Measurements from ENCODE around the gene KLF13.

Gene KLF13

DNA sequence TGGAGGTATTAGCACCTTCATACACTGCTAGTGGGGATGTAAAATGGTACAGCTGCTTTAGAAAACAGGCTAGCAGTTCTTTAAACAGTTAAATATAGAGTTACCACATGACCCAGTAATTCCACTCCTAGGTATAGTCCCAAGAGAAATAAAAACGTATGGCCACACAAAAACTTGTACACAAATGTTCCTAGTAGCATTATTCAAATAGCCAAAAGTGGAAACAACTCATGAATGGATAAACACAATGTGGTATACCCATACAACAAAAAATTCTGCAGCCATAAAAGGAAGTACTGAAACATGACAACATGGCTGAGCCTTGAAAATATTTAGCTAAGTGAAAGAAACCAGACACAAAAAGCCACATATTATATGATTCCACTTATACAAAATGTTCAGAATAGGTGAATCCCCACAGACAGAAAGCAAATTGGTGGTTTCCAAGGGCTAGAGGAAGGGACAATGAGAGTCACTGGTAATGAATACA is 40.8 kb upstream of the KLF13 start:
- H2AK5ac ChIP-seq (ENCODE audit: low read length): no peak overlapping the region
- DNase-seq: no peak
- no CpG with 5 or more reads among the region's 1 CpG for WGBS (ENCODE audit: extremely low coverage, insufficient coverage, insufficient read length)
- H4K91ac ChIP-seq (ENCODE audit: low read depth, low read length): no peak overlapping the region
- no peak overlapping the region for H3K23ac ChIP-seq (ENCODE audit: low read length)
- H3K4me2 ChIP-seq (ENCODE audit: low read length): no peak overlapping the region
- H4K8ac ChIP-seq (ENCODE audit: low read depth, low read length): no peak overlapping the region
- no peak overlapping the region for H2BK5ac ChIP-seq (ENCODE audit: low read depth, low read length, poor library complexity)
- no peaks in the 10 kb centered on the region for H3K36me3 ChIP-seq (ENCODE audit: control insufficient read depth in 1 of 2, insufficient read depth in 2 of 2, low read length in 2 of 2)
- no peaks in the 10 kb centered on the region for H3K27me3 ChIP-seq (ENCODE audit: insufficient read depth, low read length)
- H3K18ac ChIP-seq (ENCODE audit: low read length): no peak overlapping the region
- H2BK120ac ChIP-seq (ENCODE audit: insufficient read depth, low read length, poor library complexity): no peak overlapping the region
- no peak overlapping the region for H3K27ac ChIP-seq (ENCODE audit: low read depth, low read length)
- H2AFZ ChIP-seq (ENCODE audit: insufficient read depth, low read length, poor library complexity): no peak overlapping the region
- no peak overlapping the region for H2BK12ac ChIP-seq (ENCODE audit: low read length)
- H3K4ac ChIP-seq (ENCODE audit: low read depth, low read length): no peak overlapping the region
- H3K4me3 ChIP-seq (ENCODE audit: low read depth, low read length): no peak overlapping the region
- H3K79me1 ChIP-seq (ENCODE audit: low read length): no peaks in the 10 kb centered on the region
- H3K4me1 ChIP-seq (ENCODE audit: control insufficient read depth in 1 of 2, insufficient read depth in 2 of 2, low read length in 2 of 2): no peaks in the 10 kb centered on the region
- H3K9ac ChIP-seq (ENCODE audit: low read length): no peak overlapping the region
- no peaks in the 10 kb centered on the region for H3K79me2 ChIP-seq (ENCODE audit: control insufficient read depth, insufficient read depth, low read length, poor library complexity)
- H4K12ac ChIP-seq (ENCODE audit: low read depth, low read length): no peak overlapping the region
- no peaks in the 10 kb centered on the region for H3K9me3 ChIP-seq (ENCODE audit: insufficient read depth, low read depth, low read length)
- no peak overlapping the region for H3K14ac ChIP-seq (ENCODE audit: low read length)

DNA sequence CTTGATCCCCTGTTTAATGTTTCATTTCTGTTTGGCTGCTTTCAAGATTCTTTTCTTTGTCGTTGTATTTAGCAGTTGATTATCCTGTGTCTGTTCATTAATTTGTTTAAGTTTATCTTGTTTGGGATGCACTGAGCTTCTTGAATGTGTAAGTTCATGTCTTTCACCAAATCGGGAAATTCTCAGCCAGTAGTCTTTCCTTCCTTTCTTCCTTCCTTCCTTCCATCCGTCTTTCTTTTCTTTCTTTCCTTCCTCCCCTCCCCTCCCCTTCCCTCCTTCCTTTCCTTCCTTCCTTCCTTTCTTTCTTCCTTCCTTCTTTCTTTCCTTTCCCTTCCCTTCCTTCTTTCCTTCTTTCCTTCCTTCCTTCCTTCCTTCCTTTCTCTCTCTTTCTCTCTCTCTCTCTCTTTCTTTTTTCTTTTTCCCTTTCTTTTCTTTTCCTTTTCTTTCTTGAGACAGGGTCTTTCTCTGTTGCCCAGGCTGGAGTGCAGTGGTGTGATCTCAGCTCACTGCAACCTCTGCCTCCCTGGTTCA is 35.5 kb upstream of the KLF13 start:
- Histone ChIP-seq H3K79me2 (ENCODE audit: control insufficient read depth, insufficient read depth, low read length, poor library complexity) (no peaks in the 10 kb centered on the region), H3K79me1 (ENCODE audit: low read length) (no peaks in the 10 kb centered on the region), H3K27me3 (ENCODE audit: insufficient read depth, low read length) (no peaks in the 10 kb centered on the region), H3K14ac (ENCODE audit: low read length) (no peak overlapping the region), H4K8ac (ENCODE audit: low read depth, low read length) (no peak overlapping the region), H4K12ac (ENCODE audit: low read depth, low read length) (no peak overlapping the region), H2BK5ac (ENCODE audit: low read depth, low read length, poor library complexity) (no peak overlapping the region), H3K9ac (ENCODE audit: low read length) (no peak overlapping the region), H4K91ac (ENCODE audit: low read depth, low read length) (no peak overlapping the region), H2AFZ (ENCODE audit: insufficient read depth, low read length, poor library complexity) (no peak overlapping the region), H2BK12ac (ENCODE audit: low read length) (no peak overlapping the region), H3K4me1 (ENCODE audit: control insufficient read depth in 1 of 2, insufficient read depth in 2 of 2, low read length in 2 of 2) (no peaks in the 10 kb centered on the region), H3K23ac (ENCODE audit: low read length) (no peak overlapping the region), H3K4ac (ENCODE audit: low read depth, low read length) (no peak overlapping the region), H2AK5ac (ENCODE audit: low read length) (no peak overlapping the region), H3K9me3 (ENCODE audit: insufficient read depth, low read depth, low read length) (no peaks in the 10 kb centered on the region), H2BK120ac (ENCODE audit: insufficient read depth, low read length, poor library complexity) (no peak overlapping the region), H3K18ac (ENCODE audit: low read length) (no peak overlapping the region), H3K27ac (ENCODE audit: low read depth, low read length) (no peak overlapping the region), H3K4me3 (ENCODE audit: low read depth, low read length) (no peak overlapping the region), H3K4me2 (ENCODE audit: low read length) (no peak overlapping the region), H3K36me3 (ENCODE audit: control insufficient read depth in 1 of 2, insufficient read depth in 2 of 2, low read length in 2 of 2) (no peaks in the 10 kb centered on the region)
- WGBS (ENCODE audit: extremely low coverage, insufficient coverage, insufficient read length): no CpG with 5 or more reads among the region's 3 CpGs
- DNase-seq: no peak

DNA sequence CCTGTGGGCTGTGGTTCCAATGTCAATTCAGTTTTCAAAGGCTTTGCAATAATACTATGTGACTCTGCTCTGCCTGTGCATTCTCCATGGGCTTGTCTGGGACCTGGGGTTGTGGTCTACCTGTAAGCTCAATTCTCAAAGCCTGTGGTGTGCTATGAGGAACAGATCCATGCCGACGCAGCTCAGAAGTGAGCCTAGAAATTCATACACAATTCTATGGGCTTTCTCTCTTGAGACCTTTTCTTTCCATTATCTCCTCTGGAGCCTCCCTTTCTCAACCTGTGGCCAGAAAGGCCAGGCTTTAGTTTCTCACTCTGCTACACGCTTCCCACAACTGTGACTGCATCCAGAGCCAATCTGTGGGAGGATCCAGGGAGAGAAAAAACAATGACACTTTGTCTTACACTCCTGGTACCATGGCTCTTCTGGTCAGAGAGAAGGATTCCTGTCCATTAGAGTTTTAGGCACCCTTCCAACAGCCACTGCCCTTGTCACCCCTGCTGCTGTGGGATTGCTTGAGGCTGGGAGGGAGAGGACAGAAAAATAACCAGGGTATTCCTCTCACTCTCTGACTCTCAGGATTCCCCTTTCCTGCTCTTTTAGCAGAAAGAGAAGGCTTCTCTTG is 34.1 kb upstream of the KLF13 start:
- no peaks in the 10 kb centered on the region for H3K4me1 ChIP-seq (ENCODE audit: control insufficient read depth in 1 of 2, insufficient read depth in 2 of 2, low read length in 2 of 2)
- no peak overlapping the region for H4K8ac ChIP-seq (ENCODE audit: low read depth, low read length)
- H4K12ac ChIP-seq (ENCODE audit: low read depth, low read length): no peak overlapping the region
- no peak overlapping the region for H3K4me3 ChIP-seq (ENCODE audit: low read depth, low read length)
- H3K36me3 ChIP-seq (ENCODE audit: control insufficient read depth in 1 of 2, insufficient read depth in 2 of 2, low read length in 2 of 2): no peaks in the 10 kb centered on the region
- no peak overlapping the region for H4K91ac ChIP-seq (ENCODE audit: low read depth, low read length)
- H2AK5ac ChIP-seq (ENCODE audit: low read length): no peak overlapping the region
- DNase-seq: no peak
- no peaks in the 10 kb centered on the region for H3K27me3 ChIP-seq (ENCODE audit: insufficient read depth, low read length)
- no peak overlapping the region for H2BK5ac ChIP-seq (ENCODE audit: low read depth, low read length, poor library complexity)
- H3K27ac ChIP-seq (ENCODE audit: low read depth, low read length): no peak overlapping the region
- no peak overlapping the region for H3K14ac ChIP-seq (ENCODE audit: low read length)
- no peak overlapping the region for H3K18ac ChIP-seq (ENCODE audit: low read length)
- no peaks in the 10 kb centered on the region for H3K79me1 ChIP-seq (ENCODE audit: low read length)
- no peaks in the 10 kb centered on the region for H3K79me2 ChIP-seq (ENCODE audit: control insufficient read depth, insufficient read depth, low read length, poor library complexity)
- H2BK12ac ChIP-seq (ENCODE audit: low read length): no peak overlapping the region
- peaks cover 2% of the 10 kb centered on the region for H3K9me3 ChIP-seq (ENCODE audit: insufficient read depth, low read depth, low read length)
- no peak overlapping the region for H2BK120ac ChIP-seq (ENCODE audit: insufficient read depth, low read length, poor library complexity)
- WGBS (ENCODE audit: extremely low coverage, insufficient coverage, insufficient read length): no CpG with 5 or more reads among the region's 3 CpGs
- H3K9ac ChIP-seq (ENCODE audit: low read length): no peak overlapping the region
- H3K23ac ChIP-seq (ENCODE audit: low read length): no peak overlapping the region
- H2AFZ ChIP-seq (ENCODE audit: insufficient read depth, low read length, poor library complexity): no peak overlapping the region
- H3K4ac ChIP-seq (ENCODE audit: low read depth, low read length): no peak overlapping the region
- H3K4me2 ChIP-seq (ENCODE audit: low read length): no peak overlapping the region

DNA sequence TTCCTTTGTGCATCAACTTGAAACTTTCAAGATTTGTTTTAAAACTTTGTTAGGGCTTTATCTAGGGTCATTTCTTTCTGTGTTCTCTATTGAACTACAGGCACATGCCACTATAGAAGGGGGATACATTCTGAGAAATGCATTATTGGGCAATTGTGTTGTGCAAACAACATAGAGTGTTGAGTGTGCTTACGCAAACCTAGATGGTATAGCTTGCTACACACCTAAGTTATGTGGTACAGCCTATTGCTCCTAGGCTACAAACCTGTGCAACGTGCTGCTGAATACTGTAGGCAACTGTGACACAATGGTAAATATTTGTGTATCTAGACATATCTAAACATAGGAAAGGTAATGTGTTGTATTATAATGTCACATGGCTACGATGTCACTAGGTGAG is 33.0 kb upstream of the KLF13 start:
- no peaks in the 10 kb centered on the region for H3K4me1 ChIP-seq (ENCODE audit: control insufficient read depth in 1 of 2, insufficient read depth in 2 of 2, low read length in 2 of 2)
- no peak overlapping the region for H3K4me3 ChIP-seq (ENCODE audit: low read depth, low read length)
- H2BK12ac ChIP-seq (ENCODE audit: low read length): no peak overlapping the region
- WGBS (ENCODE audit: extremely low coverage, insufficient coverage, insufficient read length): no CpG with 5 or more reads among the region's 3 CpGs
- no peak overlapping the region for H4K12ac ChIP-seq (ENCODE audit: low read depth, low read length)
- no peak overlapping the region for H2AK5ac ChIP-seq (ENCODE audit: low read length)
- H3K18ac ChIP-seq (ENCODE audit: low read length): no peak overlapping the region
- no peaks in the 10 kb centered on the region for H3K79me1 ChIP-seq (ENCODE audit: low read length)
- no peak overlapping the region for H3K27ac ChIP-seq (ENCODE audit: low read depth, low read length)
- no peak overlapping the region for H4K91ac ChIP-seq (ENCODE audit: low read depth, low read length)
- no peak overlapping the region for H2AFZ ChIP-seq (ENCODE audit: insufficient read depth, low read length, poor library complexity)
- no peak overlapping the region for H4K8ac ChIP-seq (ENCODE audit: low read depth, low read length)
- peak in 1 of 2 donors; percentile 39 for DNase-seq
- H3K27me3 ChIP-seq (ENCODE audit: insufficient read depth, low read length): no peaks in the 10 kb centered on the region
- no peak overlapping the region for H3K9ac ChIP-seq (ENCODE audit: low read length)
- no peak overlapping the region for H2BK120ac ChIP-seq (ENCODE audit: insufficient read depth, low read length, poor library complexity)
- no peak overlapping the region for H3K4me2 ChIP-seq (ENCODE audit: low read length)
- no peak overlapping the region for H2BK5ac ChIP-seq (ENCODE audit: low read depth, low read length, poor library complexity)
- no peak overlapping the region for H3K4ac ChIP-seq (ENCODE audit: low read depth, low read length)
- no peak overlapping the region for H3K23ac ChIP-seq (ENCODE audit: low read length)
- no peaks in the 10 kb centered on the region for H3K36me3 ChIP-seq (ENCODE audit: control insufficient read depth in 1 of 2, insufficient read depth in 2 of 2, low read length in 2 of 2)
- H3K14ac ChIP-seq (ENCODE audit: low read length): no peak overlapping the region
- H3K79me2 ChIP-seq (ENCODE audit: control insufficient read depth, insufficient read depth, low read length, poor library complexity): no peaks in the 10 kb centered on the region
- peaks cover 2% of the 10 kb centered on the region for H3K9me3 ChIP-seq (ENCODE audit: insufficient read depth, low read depth, low read length)
